ENCODE measurements around the gene STAB2. TPM values are rescaled to one million over a fixed set of nuclear protein-coding genes. Genes with fewer than 3 reads are reported as not detected.

Gene STAB2
- total and polyA plus RNA-seq, 2 of the 8 experiments (the other 6 are each of a cell fraction or from before 2014, with no cell fraction given): not detected

DNA sequence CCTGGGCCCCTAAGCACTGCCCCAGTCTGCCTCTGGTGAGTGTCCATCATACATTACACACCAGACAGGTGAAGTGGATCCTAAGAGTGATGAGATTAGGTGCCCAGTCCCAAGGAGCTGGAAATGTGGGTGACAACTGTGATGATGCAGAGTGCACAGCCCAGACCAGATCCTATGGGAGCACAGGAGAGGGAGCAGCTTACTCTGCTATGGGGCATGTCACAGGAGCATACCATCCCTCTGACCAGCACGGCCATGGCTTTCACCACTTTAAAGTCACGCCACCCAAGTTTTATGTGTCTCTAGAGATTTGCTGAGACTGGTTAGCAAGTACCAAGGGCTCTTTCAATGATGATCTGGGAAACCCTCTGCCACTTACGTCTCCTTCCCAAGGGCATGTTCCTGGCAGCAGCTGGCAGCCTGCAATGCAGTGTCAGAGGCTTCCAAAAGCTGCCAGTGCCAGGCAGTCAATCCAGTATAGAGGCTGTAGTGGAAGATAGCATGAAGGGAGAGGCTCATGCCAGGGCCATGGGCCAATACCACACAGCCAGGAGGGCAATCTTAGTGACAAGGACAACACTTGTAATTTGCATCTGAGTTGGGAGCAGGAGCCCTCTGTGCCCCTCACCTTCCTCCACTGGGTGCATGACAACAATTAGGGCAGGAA, 40.2 kb downstream of the STAB2 start (continued):
- TF ChIP-seq, protein P1, sequence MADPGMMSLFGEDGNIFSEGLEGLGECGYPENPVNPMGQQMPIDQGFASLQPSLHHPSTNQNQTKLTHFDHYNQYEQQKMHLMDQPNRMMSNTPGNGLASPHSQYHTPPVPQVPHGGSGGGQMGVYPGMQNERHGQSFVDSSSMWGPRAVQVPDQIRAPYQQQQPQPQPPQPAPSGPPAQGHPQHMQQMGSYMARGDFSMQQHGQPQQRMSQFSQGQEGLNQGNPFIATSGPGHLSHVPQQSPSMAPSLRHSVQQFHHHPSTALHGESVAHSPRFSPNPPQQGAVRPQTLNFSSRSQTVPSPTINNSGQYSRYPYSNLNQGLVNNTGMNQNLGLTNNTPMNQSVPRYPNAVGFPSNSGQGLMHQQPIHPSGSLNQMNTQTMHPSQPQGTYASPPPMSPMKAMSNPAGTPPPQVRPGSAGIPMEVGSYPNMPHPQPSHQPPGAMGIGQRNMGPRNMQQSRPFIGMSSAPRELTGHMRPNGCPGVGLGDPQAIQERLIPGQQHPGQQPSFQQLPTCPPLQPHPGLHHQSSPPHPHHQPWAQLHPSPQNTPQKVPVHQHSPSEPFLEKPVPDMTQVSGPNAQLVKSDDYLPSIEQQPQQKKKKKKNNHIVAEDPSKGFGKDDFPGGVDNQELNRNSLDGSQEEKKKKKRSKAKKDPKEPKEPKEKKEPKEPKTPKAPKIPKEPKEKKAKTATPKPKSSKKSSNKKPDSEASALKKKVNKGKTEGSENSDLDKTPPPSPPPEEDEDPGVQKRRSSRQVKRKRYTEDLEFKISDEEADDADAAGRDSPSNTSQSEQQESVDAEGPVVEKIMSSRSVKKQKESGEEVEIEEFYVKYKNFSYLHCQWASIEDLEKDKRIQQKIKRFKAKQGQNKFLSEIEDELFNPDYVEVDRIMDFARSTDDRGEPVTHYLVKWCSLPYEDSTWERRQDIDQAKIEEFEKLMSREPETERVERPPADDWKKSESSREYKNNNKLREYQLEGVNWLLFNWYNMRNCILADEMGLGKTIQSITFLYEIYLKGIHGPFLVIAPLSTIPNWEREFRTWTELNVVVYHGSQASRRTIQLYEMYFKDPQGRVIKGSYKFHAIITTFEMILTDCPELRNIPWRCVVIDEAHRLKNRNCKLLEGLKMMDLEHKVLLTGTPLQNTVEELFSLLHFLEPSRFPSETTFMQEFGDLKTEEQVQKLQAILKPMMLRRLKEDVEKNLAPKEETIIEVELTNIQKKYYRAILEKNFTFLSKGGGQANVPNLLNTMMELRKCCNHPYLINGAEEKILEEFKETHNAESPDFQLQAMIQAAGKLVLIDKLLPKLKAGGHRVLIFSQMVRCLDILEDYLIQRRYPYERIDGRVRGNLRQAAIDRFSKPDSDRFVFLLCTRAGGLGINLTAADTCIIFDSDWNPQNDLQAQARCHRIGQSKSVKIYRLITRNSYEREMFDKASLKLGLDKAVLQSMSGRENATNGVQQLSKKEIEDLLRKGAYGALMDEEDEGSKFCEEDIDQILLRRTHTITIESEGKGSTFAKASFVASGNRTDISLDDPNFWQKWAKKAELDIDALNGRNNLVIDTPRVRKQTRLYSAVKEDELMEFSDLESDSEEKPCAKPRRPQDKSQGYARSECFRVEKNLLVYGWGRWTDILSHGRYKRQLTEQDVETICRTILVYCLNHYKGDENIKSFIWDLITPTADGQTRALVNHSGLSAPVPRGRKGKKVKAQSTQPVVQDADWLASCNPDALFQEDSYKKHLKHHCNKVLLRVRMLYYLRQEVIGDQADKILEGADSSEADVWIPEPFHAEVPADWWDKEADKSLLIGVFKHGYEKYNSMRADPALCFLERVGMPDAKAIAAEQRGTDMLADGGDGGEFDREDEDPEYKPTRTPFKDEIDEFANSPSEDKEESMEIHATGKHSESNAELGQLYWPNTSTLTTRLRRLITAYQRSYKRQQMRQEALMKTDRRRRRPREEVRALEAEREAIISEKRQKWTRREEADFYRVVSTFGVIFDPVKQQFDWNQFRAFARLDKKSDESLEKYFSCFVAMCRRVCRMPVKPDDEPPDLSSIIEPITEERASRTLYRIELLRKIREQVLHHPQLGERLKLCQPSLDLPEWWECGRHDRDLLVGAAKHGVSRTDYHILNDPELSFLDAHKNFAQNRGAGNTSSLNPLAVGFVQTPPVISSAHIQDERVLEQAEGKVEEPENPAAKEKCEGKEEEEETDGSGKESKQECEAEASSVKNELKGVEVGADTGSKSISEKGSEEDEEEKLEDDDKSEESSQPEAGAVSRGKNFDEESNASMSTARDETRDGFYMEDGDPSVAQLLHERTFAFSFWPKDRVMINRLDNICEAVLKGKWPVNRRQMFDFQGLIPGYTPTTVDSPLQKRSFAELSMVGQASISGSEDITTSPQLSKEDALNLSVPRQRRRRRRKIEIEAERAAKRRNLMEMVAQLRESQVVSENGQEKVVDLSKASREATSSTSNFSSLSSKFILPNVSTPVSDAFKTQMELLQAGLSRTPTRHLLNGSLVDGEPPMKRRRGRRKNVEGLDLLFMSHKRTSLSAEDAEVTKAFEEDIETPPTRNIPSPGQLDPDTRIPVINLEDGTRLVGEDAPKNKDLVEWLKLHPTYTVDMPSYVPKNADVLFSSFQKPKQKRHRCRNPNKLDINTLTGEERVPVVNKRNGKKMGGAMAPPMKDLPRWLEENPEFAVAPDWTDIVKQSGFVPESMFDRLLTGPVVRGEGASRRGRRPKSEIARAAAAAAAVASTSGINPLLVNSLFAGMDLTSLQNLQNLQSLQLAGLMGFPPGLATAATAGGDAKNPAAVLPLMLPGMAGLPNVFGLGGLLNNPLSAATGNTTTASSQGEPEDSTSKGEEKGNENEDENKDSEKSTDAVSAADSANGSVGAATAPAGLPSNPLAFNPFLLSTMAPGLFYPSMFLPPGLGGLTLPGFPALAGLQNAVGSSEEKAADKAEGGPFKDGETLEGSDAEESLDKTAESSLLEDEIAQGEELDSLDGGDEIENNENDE (IDR thresholded peaks at IDR 0.05; ENCODE audit: insufficient replicate concordance, low read length): no peak
